HG03558 (cell line): Measurements from ENCODE around the gene RAD17.
"Not testable (repeated sequence)": the region's sequence is repeated elsewhere in the genome, so short reads cannot be mapped to it uniquely, and the experiment has no call there.

Experiments
- ATAC-seq: cut with Tn5 transposase; IDR thresholded peaks from one replicate; pipeline ENCODE4 v1.9.1; 2021; ENCODE audit warnings: moderate number of reproducible peaks; ENCODE audit not compliant: unreplicated experiment; ENCODE audit errors: extremely low read depth

Gene RAD17

GRCh38 chr5:69374911-69375446 is 5.4 kb downstream of the RAD17 start:
- ATAC-seq = peak; percentile 39

- no peak for ATAC-seq
Measured at GRCh38 chr5:69378376-69378775, 8.8 kb downstream of the RAD17 start.

- no peak for ATAC-seq
Measured at GRCh38 chr5:69404659-69405330, 35.2 kb downstream of the RAD17 start.

GRCh38 chr5:69414885-69415583 is 45.4 kb downstream of the RAD17 start, which contains the start of gene MARVELD2:
TSS of gene MARVELD2 (plus strand) at chr5:69415116. CDS start at chr5:69419386, 4,270 bp downstream.
- ATAC-seq = no peak

- no peak for ATAC-seq
Measured at GRCh38 chr5:69415584-69415958, 46.0 kb downstream of the RAD17 start.

- ATAC-seq = no peak
Measured at GRCh38 chr5:69416180-69416579, 46.6 kb downstream of the RAD17 start.

- no peak for ATAC-seq
Measured at GRCh38 chr5:69416699-69417098, 47.1 kb downstream of the RAD17 start.

- ATAC-seq = no peak
Measured at GRCh38 chr5:69418554-69418953, 48.9 kb downstream of the RAD17 start.

- ATAC-seq = no peak
Measured at GRCh38 chr5:69431424-69432303, 62.0 kb downstream of the RAD17 start.

- no peak for ATAC-seq
Measured at GRCh38 chr5:69432412-69433206, 63.0 kb downstream of the RAD17 start.

- not testable (repeated sequence) for ATAC-seq
Measured at GRCh38 chr5:69435276-69435884, 65.8 kb downstream of the RAD17 start.

- ATAC-seq = no peak
Measured at GRCh38 chr5:69444127-69444754, 74.6 kb downstream of the RAD17 start.

GRCh38 chr5:69449511-69449910 is 79.9 kb downstream of the RAD17 start:
- no peak for ATAC-seq

- ATAC-seq = no peak
Measured at GRCh38 chr5:69450116-69450515, 80.5 kb downstream of the RAD17 start.

GRCh38 chr5:69450527-69450926 is 80.9 kb downstream of the RAD17 start:
- not testable (repeated sequence) for ATAC-seq

- no peak for ATAC-seq
Measured at GRCh38 chr5:69451941-69452647, 82.5 kb downstream of the RAD17 start.

- ATAC-seq = not testable (repeated sequence)
Measured at GRCh38 chr5:69453487-69453886, 83.9 kb downstream of the RAD17 start.
